AG04449 (cell line): ENCODE data around the gene PPDPF.

ENCODE experiments used
- CTCF ChIA-PET: fragments of 350-600 bp; formaldehyde crosslinking; extraction: SDS; loops from one replicate; lab custom pipeline; 2021; ENCODE audit warnings: antibody characterized with exemption; lab: Yijun Ruan, JAX
- POLR2A ChIA-PET: fragments of 400-600, 350-600 bp; formaldehyde crosslinking; extraction: SDS; loops from one replicate; lab custom pipeline; 2020; ENCODE audit warnings: antibody characterized with exemption, inconsistent platforms; lab: Yijun Ruan, JAX
- DNase-seq: peaks from one replicate; pipeline ENCODE4 v3.0.0-alpha.2; 2010; ENCODE audit warnings: low read depth, low spot score
- H3K4me3 ChIP-seq: 2 replicates; pipeline ENCODE4 v1.5.1; 2011; ENCODE audit warnings: low read depth, mild to moderate bottlenecking, control low read depth, low read length
- TF ChIP-seq, protein P1 (sequence below): IDR thresholded peaks from one replicate; pipeline ENCODE4 v1.5.1; 2011; ENCODE audit warnings: mild to moderate bottlenecking, moderate library complexity, low read length, control low read depth, inconsistent platforms; ENCODE audit not compliant: insufficient read depth; ENCODE audit errors: missing control alignments

Gene PPDPF

DNA sequence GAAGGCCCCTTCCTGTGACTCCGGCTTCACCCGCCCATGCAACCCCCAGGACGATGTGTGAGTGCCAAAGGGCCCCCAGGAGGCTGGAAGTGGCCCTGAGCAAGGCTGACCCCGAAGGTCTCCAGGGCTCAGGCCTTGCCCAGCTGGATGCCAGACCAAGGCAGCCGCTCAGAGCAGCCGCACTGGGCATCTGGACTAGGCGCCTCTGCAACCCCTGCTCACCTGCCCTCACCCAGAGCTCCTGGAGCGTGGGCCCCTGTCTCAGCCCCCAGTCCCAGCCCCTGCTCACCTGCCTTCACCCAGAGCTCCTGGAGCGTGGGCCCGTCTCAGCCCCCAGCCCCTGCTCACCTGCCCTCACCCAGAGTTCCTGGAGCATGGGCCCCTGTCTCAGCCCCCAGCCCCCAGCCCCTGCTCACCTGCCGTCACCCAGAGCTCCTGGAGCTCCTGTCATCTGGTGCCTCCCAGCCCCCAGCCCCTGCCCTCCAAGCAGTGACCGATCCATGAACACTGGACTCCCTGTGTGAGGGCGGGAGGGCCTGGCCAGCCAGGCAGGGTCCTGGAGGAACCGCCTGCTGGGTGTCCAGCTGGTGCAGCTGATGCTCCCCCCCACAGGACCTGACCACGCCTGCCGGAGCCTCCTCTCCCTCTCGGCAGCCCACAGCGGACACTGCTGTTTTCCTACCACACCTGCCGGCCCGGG lies 25.8 kb downstream of the PPDPF start:
- TF ChIP-seq, protein P1, sequence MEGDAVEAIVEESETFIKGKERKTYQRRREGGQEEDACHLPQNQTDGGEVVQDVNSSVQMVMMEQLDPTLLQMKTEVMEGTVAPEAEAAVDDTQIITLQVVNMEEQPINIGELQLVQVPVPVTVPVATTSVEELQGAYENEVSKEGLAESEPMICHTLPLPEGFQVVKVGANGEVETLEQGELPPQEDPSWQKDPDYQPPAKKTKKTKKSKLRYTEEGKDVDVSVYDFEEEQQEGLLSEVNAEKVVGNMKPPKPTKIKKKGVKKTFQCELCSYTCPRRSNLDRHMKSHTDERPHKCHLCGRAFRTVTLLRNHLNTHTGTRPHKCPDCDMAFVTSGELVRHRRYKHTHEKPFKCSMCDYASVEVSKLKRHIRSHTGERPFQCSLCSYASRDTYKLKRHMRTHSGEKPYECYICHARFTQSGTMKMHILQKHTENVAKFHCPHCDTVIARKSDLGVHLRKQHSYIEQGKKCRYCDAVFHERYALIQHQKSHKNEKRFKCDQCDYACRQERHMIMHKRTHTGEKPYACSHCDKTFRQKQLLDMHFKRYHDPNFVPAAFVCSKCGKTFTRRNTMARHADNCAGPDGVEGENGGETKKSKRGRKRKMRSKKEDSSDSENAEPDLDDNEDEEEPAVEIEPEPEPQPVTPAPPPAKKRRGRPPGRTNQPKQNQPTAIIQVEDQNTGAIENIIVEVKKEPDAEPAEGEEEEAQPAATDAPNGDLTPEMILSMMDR = no peak
- POLR2A ChIA-PET = no interaction called here
- DNase-seq = no peak
- H3K4me3 ChIP-seq = no peak overlapping the region
- CTCF ChIA-PET = interaction anchor here (1.9 kb wide), 1 partner anchor 9 kb away, joined by 8 read pairs; the partner anchor contains the start of gene PTK6

DNA sequence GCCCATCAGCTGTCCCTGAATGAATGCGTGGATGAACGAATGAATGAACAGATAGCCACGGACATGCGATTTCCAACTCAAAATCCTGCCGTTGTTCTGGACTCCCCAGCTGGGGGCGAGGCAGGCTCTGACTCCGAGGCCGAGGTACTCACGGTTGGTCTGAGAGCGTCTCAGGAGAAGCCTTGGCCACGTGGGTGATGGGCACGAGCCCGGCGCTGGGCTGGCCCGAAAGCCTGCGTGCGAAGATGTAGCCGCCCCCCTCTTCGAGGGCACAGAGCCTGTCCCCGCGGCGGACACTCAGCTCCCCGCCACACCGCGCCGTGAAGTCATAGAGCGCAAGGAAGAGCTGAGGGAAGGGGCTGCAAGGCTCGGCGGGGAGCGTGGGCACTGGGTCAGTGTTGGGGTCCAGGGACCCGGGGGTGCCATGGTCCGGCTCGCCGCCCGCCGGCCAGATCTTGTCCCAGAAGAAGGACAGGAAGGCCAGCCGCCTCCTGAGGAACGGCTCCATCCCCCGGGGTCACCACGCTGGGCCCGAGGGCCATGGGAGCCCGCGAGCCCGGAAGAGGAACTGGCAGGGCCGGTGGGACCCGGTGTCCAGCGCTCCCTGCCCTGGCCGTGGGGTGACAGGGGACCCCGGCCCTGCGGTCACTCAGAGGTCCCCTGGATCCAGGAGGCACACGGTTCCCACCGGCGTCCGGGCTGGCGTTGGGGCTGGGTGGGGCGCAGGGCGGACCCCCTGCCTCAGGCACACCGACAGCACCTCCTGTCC lies 26.6 kb downstream of the PPDPF start:
- CTCF ChIA-PET = interaction anchor here (1.2 to 1.9 kb wide), 2 partner anchors 9 kb away, joined by 3 to 8 read pairs; partner anchors contain the start of gene PTK6

DNA sequence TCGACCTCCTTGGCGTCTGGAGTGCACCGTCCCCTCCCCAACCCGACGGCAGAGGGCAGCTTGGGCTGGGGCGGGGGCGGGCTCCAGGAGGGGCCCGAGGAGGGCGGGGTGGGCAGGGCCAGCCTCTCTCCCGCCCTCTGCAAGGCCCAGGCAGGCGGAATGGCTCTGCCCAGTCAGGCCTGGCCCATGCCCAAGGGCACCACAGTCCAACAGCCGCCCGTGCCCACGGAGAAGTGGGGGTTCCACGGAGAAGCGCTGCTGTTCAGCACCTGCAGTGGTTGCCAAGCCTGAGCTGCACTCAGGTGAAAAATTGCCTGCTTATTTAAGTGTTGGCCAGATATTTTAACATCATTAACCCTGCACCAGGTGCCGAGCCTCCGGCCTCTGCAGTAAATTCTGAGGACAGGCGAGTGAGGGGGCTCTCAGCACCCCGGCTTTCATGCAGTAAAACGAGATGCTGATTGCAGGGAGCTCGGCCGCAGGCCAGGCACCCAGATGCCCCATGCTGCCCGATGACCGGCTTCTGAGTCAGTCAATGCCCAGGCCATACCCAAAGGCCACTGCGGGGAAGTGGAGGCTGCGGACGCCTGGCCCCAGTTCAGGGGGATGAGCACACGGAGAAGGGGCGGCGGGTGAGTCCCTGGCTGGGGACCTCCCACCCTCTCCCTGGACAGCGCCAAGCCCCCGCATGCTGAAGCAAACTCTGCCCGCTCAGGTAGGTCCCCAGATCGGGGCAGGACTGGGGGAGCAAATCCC lies 27.3 kb downstream of the PPDPF start, which contains the start of gene SRMS:
SRMS (minus strand) TSS at position 25 of the 756 bp plus-strand sequence. CDS start 286 bp downstream, outside the sequence.
- no peak for DNase-seq
- no peak within 1 kb of the TSS for H3K4me3 ChIP-seq
- ChIA-PET CTCF (interaction anchor here (1.2 kb wide), 1 partner anchor 9 kb away, joined by 3 read pairs; no protein-coding TSS in a partner anchor), POLR2A (no interaction called here)
- TF ChIP-seq, protein P1 = no peak

More for the DNA sequence above, 26.6 kb downstream of the PPDPF start:
- no peak overlapping the region for H3K4me3 ChIP-seq
- DNase-seq = no peak
- TF ChIP-seq, protein P1 = no peak
- POLR2A ChIA-PET = no interaction called here

DNA sequence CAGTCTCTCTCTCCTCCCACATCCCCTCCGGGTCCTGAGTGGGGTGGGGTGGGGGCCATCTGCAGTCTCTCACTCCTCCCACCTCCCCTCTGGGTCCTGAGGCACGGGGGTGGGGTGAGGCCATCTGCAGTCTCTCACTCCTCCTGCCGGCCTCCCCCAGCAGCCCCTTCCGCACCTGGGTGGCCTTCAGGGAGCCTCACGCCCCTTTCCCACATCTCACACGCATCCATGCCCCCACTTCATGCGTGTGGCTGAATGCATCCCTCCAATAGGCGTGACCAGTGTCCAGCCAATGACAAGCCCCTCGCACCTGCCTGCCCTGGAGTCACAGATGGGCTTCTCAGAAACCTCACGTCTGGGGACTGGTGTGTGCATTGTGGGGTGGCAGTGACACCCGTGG lies 28.0 kb downstream of the PPDPF start:
- CTCF ChIA-PET = interaction anchor here (1.2 kb wide), 1 partner anchor 10 kb away, joined by 3 read pairs; no protein-coding TSS in a partner anchor
- POLR2A ChIA-PET = no interaction called here
- DNase-seq = no peak
- H3K4me3 ChIP-seq = no peak overlapping the region
- TF ChIP-seq, protein P1 = no peak

DNA sequence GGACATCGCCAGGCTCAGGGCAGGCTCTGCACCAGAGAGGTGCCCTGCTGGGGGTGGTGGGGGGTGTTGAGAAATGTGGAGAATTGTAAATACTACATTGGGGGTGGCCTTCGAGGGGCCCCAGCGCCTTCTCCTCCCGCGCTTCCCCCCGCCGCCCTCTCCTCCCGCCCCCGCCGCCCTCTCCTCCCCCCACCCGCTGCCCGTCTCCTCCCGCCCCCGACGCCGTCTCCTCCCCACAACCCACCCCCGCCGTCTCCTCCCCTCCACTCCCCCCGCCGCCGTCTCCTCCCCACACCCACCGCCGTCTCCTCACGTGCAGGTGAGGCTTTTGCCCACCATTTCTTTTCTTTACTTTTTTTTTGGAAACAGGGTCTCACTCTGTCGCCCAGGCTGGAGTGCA lies 28.5 kb downstream of the PPDPF start:
- CTCF ChIA-PET = interaction anchor here (0.8 to 1.2 kb wide), 2 partner anchors 11 to 18 kb away, joined by 3 to 4 read pairs; partner anchors contain the start of gene PTK6
- TF ChIP-seq, protein P1 = no peak
- POLR2A ChIA-PET = no interaction called here
- no peak for DNase-seq
- no peak overlapping the region for H3K4me3 ChIP-seq
